Spleen (tissue), 13 donors: ENCODE results near the gene GSPT1. TPM values are rescaled to one million over a fixed set of nuclear protein-coding genes. Genes with fewer than 3 reads are reported as not detected.
"Not testable (repeated sequence)": the region's sequence is repeated elsewhere in the genome, so short reads cannot be mapped to it uniquely, and the experiment has no call there.

ENCODE experiments used
- DNase-seq: peaks from one replicate; pipeline ENCODE4 v3.0.0-alpha.2; 2020
- H3K27ac ChIP-seq, 8 donors: fragments of 200-600 bp; sonication (generic) in 7 of 8; 1 replicate in 4 of 8; 2 replicates in 4 of 8; pipeline versions ENCODE4 v1.5.0 to v1.8.0; 2016 to 2021; ENCODE audit warnings: inconsistent platforms in 4 of 8, mild to moderate bottlenecking in 4 of 8, moderate library complexity in 1 of 8
- H3K27me3 ChIP-seq, 7 donors: fragments of 200-600 bp; sonication (generic) in 6 of 7; replicated peaks in 1 of 7; 1 replicate in 4 of 7; 2 replicates in 3 of 7; pipeline versions ENCODE4 v1.5.0 to v1.8.0; 2016 to 2021; ENCODE audit warnings: inconsistent platforms in 3 of 7, mild to moderate bottlenecking in 1 of 7
- H3K36me3 ChIP-seq, 6 donors: fragments of 200-600 bp; sonication (generic) in 5 of 6; 1 replicate in 4 of 6; 2 replicates in 2 of 6; pipeline versions ENCODE4 v1.5.0 to v1.8.0; 2016 to 2021; ENCODE audit warnings: inconsistent platforms in 2 of 6
- H3K4me1 ChIP-seq, 6 donors: fragments of 200-600 bp; sonication (generic) in 5 of 6; 1 replicate in 3 of 6; 2 replicates in 3 of 6; pipeline versions ENCODE4 v1.5.0 to v1.8.0; 2016 to 2021; ENCODE audit warnings: inconsistent platforms in 3 of 6
- H3K4me3 ChIP-seq, 8 donors: fragments of 200-600 bp; sonication (generic) in 7 of 8; 1 replicate in 4 of 8; 2 replicates in 4 of 8; pipeline versions ENCODE4 v1.5.0 to v1.8.0; 2016 to 2021; ENCODE audit warnings: inconsistent platforms in 4 of 8, mild to moderate bottlenecking in 4 of 8, moderate library complexity in 2 of 8
- H3K9me3 ChIP-seq, 8 donors: fragments of 200-600 bp; sonication (generic) in 7 of 8; 1 replicate in 4 of 8; 2 replicates in 4 of 8; pipeline versions ENCODE4 v1.5.0 to v1.8.0; 2016 to 2021; ENCODE audit warnings: inconsistent platforms in 4 of 8
- CTCF ChIP-seq, 11 experiments: fragments of 200-600 bp in 7 of 11; fragments of 450-650 bp in 4 of 11; sonication (generic) in 4 of 11; IDR thresholded peaks in 8 of 11; conservative IDR thresholded peaks in 3 of 11; 1 replicate in 7 of 11; 2 replicates in 4 of 11; pipeline versions ENCODE4 v1.4.0 to v1.8.0; 2016 to 2021; ENCODE audit warnings: antibody characterized with exemption in 11 of 11, inconsistent platforms in 4 of 11, mild to moderate bottlenecking in 1 of 11
- POLR2A ChIP-seq, 3 donors: fragments of 450-650 bp; IDR thresholded peaks; one replicate each; pipeline ENCODE4 v1.5.1; 2017; ENCODE audit warnings: antibody characterized with exemption in 3 of 3, mild to moderate bottlenecking in 1 of 3
- POLR2AphosphoS5 ChIP-seq, 3 donors: sonication (generic); formaldehyde crosslinking; IDR thresholded peaks; one replicate each; pipeline ENCODE4 v1.5.1; 2017; ENCODE audit warnings: antibody characterized with exemption in 3 of 3
- WGBS, 5 donors: extraction: QIAGEN DNeasy Blood & Tissue Kit in 3 of 5; methylation state at CpG; one replicate each; pipeline versions ENCODE4 v1.1.5 to v1.1.7; 2013 to 2018; 5-methylcytosine and 5-hydroxymethylcytosine counted together
- intact Hi-C: fragments of 100-400 bp; cut with DNase I; formaldehyde crosslinking; loops from one replicate; pipeline ENCODE4 v1.15.0; 2023; ENCODE audit warnings: low total_unique reads
- long read RNA-seq, 2 donors: transcript quantifications; one replicate each; lab custom pipeline, GENCODE V29; 2026
- polyA plus RNA-seq, 3 donors: library from polyadenylated mRNA; stranded (reverse); fragments of 200-250 nt; gene quantifications; one replicate each; pipeline ENCODE4 v1.2.1, GENCODE V29; 2013
- total RNA-seq, 7 donors: library from RNA; depleted of rRNA in 3 of 7; stranded (reverse); fragments of >200 nt in 3 of 7; fragmentation: NEBNext Ultra II Directional in 4 of 7; extraction: Animal tissue kit (Norgen Biotek cat#: 25700) in 4 of 7; gene quantifications; one replicate each; pipeline versions ENCODE4 v1.1.0 to v1.2.1, GENCODE V29; 2016 to 2021
- donor health status: healthy with polysubstance abuse.
- donor health status: DM: no; HTN: no; CAD: no; lungs with moderate emphysema.
- donor health status: DM: no; HTN: no; CAD: no.
- donor health status: Bipolar disorder and iron deficiency.
- donor health status: healthy.
- donor health status: DM: no; HTN: no; CAD: no.
- donor health status: DM: yes; HTN: yes; CAD: no.

Gene GSPT1
- total RNA-seq (100 to 1,000 TPM in 1 of 7 donors, 10 to 100 TPM in 6; 54.6 to 123 (median 72.7) TPM), polyA plus RNA-seq (10 to 100 TPM; 17.1 to 24.7 (median 24.2) TPM)
- long read RNA-seq, donor 1, full-length matches to known transcripts = 40 of 69 reads
- long read RNA-seq, donor 1, partial matches to known transcripts = 29 of 69 reads
- long read RNA-seq, donor 1, other reads (novel, unspliced or antisense) = 0 of 69 reads
- long read RNA-seq, donor 2, full-length matches to known transcripts = 32 of 48 reads
- long read RNA-seq, donor 2, partial matches to known transcripts = 16 of 48 reads
- long read RNA-seq, donor 2, other reads (novel, unspliced or antisense) = 0 of 48 reads

GRCh38 chr16:11915644-11916523 is at the start of gene GSPT1:
Gene GSPT1 (minus strand): TSS chr16:11915956. CDS start chr16:11915720, 236 bp downstream.
- Histone ChIP-seq H3K27me3 (peaks cover 0 to 5% (median 0%) of the 10 kb centered on the region in 7 donors), H3K4me1 (peaks cover 16 to 46% (median 41%) of the 10 kb centered on the region in 6 donors), H3K4me3 (peak within 1 kb of the TSS; percentile 75 to 99 (median 90)), H3K36me3 (no peaks in the 10 kb centered on the region), H3K27ac (peak within 1 kb of the TSS; percentile 85 to 99 (median 92)), H3K9me3 (no peaks in the 10 kb centered on the region)
- DNase-seq = peak; percentile 100
- intact Hi-C loops = no loop called here
- WGBS, 5 donors = 2 to 4% (median 2%) methylated on average over 22 to 84 of the region's 84 CpGs
- TF ChIP-seq POLR2A (IDR thresholded peaks at IDR 0.05) = peak in 2 of 3 donors; percentile 56 to 84
- peak; percentile 92 to 96 (median 95) for TF ChIP-seq POLR2AphosphoS5 (IDR thresholded peaks at IDR 0.05)
- TF ChIP-seq CTCF (IDR thresholded peaks at IDR 0.05 in 8 of 11, conservative IDR thresholded peaks at IDR 0.05 in 3 of 11) = peak in 8 of 11 experiments; percentile 9 to 72 (median 48)

- no peaks in the 10 kb centered on the region for H3K36me3 ChIP-seq
- H3K27ac ChIP-seq = peak within 1 kb of the TSS; percentile 39 to 82 (median 71)
- no peak for DNase-seq
- H3K27me3 ChIP-seq = no peaks in the 10 kb centered on the region
- WGBS, 5 donors = 53 to 73% (median 61%) methylated on average over 9 of the region's 9 CpGs
- H3K4me3 ChIP-seq = peak within 1 kb of the TSS in 3 of 8 donors; percentile 6 to 36 (median 22)
- peaks cover 0 to 52% (median 14%) of the 10 kb centered on the region in 6 donors for H3K4me1 ChIP-seq
- H3K9me3 ChIP-seq = no peaks in the 10 kb centered on the region
- intact Hi-C loops = no loop called here
- TF ChIP-seq POLR2A (IDR thresholded peaks at IDR 0.05) (no peak), CTCF (IDR thresholded peaks at IDR 0.05 in 8 of 11, conservative IDR thresholded peaks at IDR 0.05 in 3 of 11) (no peak), POLR2AphosphoS5 (IDR thresholded peaks at IDR 0.05) (peak in 1 of 3 donors; percentile 17)
These were observed 49.2 kb upstream of the GSPT1 start, which contains the start of gene TNFRSF17 for GRCh38 chr16:11964761-11965551. Gene TNFRSF17 (plus strand): TSS chr16:11965210. CDS start chr16:11965325, 115 bp downstream.

GRCh38 chr16:11963706-11964105 is 48.0 kb upstream of the GSPT1 start:
- 78 to 85% (median 82%) methylated on average over 6 of the region's 6 CpGs for WGBS, 5 donors
- no peaks in the 10 kb centered on the region for H3K9me3 ChIP-seq
- H3K4me3 ChIP-seq = no peak overlapping the region
- intact Hi-C loops = no loop called here
- H3K36me3 ChIP-seq = no peaks in the 10 kb centered on the region
- peak overlapping the region in 6 of 8 donors; percentile 51 to 82 (median 73) for H3K27ac ChIP-seq
- TF ChIP-seq POLR2A (IDR thresholded peaks at IDR 0.05) (no peak), POLR2AphosphoS5 (IDR thresholded peaks at IDR 0.05) (no peak)
- no peak for DNase-seq
- no peaks in the 10 kb centered on the region for H3K27me3 ChIP-seq
- H3K4me1 ChIP-seq = peaks cover 0 to 58% (median 16%) of the 10 kb centered on the region in 6 donors

- H3K4me3 ChIP-seq, H3K27me3 ChIP-seq, H3K9me3 ChIP-seq, DNase-seq, H3K36me3 ChIP-seq, intact Hi-C loops: not testable (repeated sequence)
- WGBS, 5 donors = 71 to 86% (median 84%) methylated on average over 11 of the region's 11 CpGs
- peaks cover 0 to 61% (median 16%) of the 10 kb centered on the region in 6 donors for H3K4me1 ChIP-seq
- TF ChIP-seq POLR2AphosphoS5 (IDR thresholded peaks at IDR 0.05) = peak in 1 of 3 donors; percentile 16
- H3K27ac ChIP-seq = peak overlapping the region in 1 of 8 donors; percentile 78
These were observed 47.2 kb upstream of the GSPT1 start for GRCh38 chr16:11962978-11963377.

- H3K27ac ChIP-seq = not testable (repeated sequence)
These were observed 46.7 kb upstream of the GSPT1 start for GRCh38 chr16:11962457-11962856.

More at GRCh38 chr16:11962457-11962856, 46.7 kb upstream of the GSPT1 start:
- DNase-seq, H3K4me3 ChIP-seq, intact Hi-C loops, H3K9me3 ChIP-seq, H3K36me3 ChIP-seq, H3K27me3 ChIP-seq: not testable (repeated sequence)
- 70 to 92% (median 84%) methylated on average over 5 of the region's 5 CpGs for WGBS, 5 donors
- peaks cover 0 to 57% (median 16%) of the 10 kb centered on the region in 6 donors for H3K4me1 ChIP-seq
